ENCODE results near the gene OGDH. TPM values are rescaled to one million over a fixed set of nuclear protein-coding genes. Genes with fewer than 3 reads are reported as not detected.

The OGDH gene
- total RNA-seq, 3 donors from 2014 or later: 45.7 to 67.5 (median 46.2) TPM

DNA sequence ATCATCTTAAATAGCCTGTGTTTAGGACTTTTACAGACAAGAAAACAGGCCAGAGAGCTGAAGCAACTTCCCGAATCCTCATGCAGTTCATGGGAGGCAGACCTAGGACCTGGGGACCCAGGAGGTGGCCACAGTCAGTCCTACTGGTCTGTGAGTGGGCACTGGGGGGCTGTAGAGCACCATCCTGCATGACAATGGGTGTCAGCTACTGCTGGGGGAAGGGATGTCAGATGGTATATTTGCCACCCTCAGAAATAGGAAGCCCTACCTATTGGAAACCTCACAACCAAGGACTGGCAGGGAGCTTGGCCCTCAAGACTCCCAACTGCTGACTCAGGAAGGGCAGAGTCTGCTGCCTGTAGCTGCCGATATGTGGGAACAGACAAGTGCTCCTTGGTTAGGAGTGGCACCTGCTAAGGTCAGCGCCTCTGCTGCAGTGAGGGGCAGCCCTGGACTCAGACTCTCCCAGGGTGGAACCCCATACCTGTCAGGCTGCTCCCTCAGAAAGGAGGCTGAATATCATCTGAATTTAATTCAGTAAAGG is 29.7 kb downstream of the OGDH start:
- no peak overlapping the region for H3K27ac ChIP-seq
- H3K36me3 ChIP-seq: no peaks in the 10 kb centered on the region
- H3K27me3 ChIP-seq: no peaks in the 10 kb centered on the region
- no peak for DNase-seq (ENCODE audit: low spot score in 2 of 2)
- peaks cover 6 to 27% of the 10 kb centered on the region in 2 donors for H3K4me1 ChIP-seq
- no peaks in the 10 kb centered on the region for H3K9me3 ChIP-seq
- no peak overlapping the region for H3K4me3 ChIP-seq
- TF ChIP-seq, protein P1, sequence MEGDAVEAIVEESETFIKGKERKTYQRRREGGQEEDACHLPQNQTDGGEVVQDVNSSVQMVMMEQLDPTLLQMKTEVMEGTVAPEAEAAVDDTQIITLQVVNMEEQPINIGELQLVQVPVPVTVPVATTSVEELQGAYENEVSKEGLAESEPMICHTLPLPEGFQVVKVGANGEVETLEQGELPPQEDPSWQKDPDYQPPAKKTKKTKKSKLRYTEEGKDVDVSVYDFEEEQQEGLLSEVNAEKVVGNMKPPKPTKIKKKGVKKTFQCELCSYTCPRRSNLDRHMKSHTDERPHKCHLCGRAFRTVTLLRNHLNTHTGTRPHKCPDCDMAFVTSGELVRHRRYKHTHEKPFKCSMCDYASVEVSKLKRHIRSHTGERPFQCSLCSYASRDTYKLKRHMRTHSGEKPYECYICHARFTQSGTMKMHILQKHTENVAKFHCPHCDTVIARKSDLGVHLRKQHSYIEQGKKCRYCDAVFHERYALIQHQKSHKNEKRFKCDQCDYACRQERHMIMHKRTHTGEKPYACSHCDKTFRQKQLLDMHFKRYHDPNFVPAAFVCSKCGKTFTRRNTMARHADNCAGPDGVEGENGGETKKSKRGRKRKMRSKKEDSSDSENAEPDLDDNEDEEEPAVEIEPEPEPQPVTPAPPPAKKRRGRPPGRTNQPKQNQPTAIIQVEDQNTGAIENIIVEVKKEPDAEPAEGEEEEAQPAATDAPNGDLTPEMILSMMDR (IDR thresholded peaks at IDR 0.05): no peak
- TF ChIP-seq POLR2A (IDR thresholded peaks at IDR 0.05): no peak
- intact Hi-C loops (cut with DNase I; ENCODE audit: low total_unique reads): no loop called here

DNA sequence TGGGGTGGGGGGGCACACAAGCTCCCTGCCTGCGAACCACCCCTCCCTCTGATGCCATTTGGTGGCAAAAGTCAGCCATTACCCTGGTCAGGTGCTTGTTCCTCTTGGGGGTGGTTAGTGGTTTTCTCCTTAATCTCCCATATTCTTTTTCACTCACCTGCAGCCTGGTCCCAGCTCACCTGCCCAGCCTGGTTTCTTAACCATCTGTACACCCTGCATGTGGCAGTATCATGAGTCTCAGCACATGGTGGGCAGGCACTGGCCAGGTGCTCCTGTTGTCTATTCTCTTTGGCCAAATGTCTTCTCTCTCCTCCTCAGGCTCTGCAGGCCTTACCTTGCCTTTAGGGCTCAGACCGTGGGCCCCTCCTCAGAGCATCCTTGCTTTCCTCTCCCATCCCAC is 30.5 kb downstream of the OGDH start:
- H3K9me3 ChIP-seq: no peaks in the 10 kb centered on the region
- no peak for TF ChIP-seq POLR2AphosphoS5 (IDR thresholded peaks at IDR 0.05)
- TF ChIP-seq, protein P1 (IDR thresholded peaks at IDR 0.05): no peak
- TF ChIP-seq POLR2A (IDR thresholded peaks at IDR 0.05): no peak
- no peak overlapping the region for H3K4me3 ChIP-seq
- H3K27me3 ChIP-seq: no peaks in the 10 kb centered on the region
- intact Hi-C loops (cut with DNase I; ENCODE audit: low total_unique reads): no loop called here
- DNase-seq (ENCODE audit: low spot score in 2 of 2): no peak
- no peak overlapping the region for H3K27ac ChIP-seq
- H3K36me3 ChIP-seq: no peaks in the 10 kb centered on the region
- peaks cover 6 to 27% of the 10 kb centered on the region in 2 donors for H3K4me1 ChIP-seq

DNA sequence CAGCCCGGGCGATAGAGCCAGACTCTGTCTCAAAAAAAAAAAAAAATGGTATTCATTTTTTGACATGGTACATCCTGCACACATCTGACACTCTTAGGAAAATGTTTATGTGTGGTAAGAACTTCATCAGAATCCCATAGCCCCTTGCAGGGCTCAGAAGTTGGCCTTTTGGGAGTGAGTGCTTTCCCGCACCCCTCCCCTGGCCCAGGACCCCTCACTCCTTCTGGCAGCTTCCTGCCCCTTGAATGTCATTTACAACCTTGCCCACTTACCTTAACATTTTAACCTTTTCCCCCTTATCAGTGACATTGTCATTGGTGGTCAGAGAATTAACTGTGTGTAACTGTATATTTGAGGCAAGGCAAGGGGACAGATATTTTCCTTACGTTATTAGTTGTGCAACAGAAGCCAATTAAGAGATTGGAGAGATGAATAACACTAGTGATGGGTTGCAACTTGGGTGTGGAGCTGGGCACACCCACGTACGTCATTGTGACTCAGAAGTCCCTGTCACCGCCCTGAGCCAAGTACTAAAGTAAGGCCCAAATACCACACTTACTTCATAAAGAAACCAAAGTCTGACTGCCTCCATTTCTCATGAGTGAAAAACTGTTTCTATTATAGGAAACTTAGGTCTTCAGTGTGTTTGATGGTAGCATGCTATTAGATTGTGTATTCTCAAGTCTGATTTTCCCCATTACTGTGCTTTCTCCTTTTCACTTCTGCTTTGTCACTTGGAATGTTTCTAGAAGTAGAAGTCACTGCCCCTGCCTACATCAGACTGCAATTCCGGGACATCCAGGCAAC is 31.6 kb downstream of the OGDH start:
- Histone ChIP-seq H3K27ac (peak overlapping the region; percentile 81 to 86), H3K4me1 (peaks cover 6 to 27% of the 10 kb centered on the region in 2 donors), H3K9me3 (no peaks in the 10 kb centered on the region), H3K4me3 (no peak overlapping the region), H3K36me3 (no peaks in the 10 kb centered on the region), H3K27me3 (no peaks in the 10 kb centered on the region)
- TF ChIP-seq POLR2AphosphoS5 (IDR thresholded peaks at IDR 0.05) (peak in 1 of 3 donors; percentile 63), POLR2A (IDR thresholded peaks at IDR 0.05) (no peak)
- no peak for DNase-seq (ENCODE audit: low spot score in 2 of 2)
- intact Hi-C loops (cut with DNase I; ENCODE audit: low total_unique reads): no loop called here

DNA sequence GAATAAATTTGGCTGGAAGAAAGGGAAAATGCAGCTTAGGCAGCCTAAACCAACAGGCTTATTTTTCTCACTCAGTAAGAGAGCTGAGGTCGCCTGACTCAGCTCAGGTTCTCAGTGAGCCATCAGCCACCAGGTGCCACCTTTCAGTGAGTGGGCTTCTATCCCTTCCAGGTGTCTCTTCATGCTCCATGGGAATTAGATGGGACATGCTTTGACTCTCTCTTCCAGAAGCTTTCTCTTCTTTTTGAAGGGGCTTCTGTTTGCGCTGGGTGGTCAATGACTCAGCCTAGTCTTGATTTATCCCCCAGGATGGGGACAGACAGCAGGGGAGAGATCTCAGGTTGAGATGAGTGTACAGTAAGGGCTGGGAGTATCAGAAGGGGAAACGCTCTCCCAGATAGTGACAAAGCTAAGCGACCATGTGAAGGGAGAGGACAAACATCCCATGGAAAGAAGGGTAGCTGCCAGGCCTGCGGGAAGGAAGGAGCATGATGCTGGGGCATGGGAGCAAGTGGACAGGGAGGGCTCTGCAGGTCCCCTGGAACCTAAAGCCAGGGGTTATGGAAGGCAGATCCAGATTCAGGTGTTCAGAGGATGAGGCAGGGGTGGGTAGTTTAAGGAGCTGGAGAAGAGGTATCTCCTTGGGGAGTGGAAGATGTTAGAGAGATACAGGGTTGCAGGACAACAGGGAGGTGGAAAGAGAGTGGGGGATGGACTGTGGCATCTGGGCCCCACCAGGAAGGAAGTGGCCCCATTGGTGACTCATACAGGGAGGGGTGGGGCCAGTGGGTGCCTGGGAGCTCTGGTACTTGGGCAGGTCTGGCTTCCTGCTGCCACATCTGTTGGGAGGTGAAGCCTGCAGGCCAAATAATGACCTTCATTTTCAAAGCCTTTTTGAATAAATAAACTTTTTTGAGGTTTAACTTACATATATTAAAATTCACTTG is 32.5 kb downstream of the OGDH start:
- H3K27ac ChIP-seq: peak overlapping the region; percentile 81 to 86
- peak in 1 of 2 donors; percentile 62 for DNase-seq (ENCODE audit: low spot score in 2 of 2)
- no peaks in the 10 kb centered on the region for H3K27me3 ChIP-seq
- TF ChIP-seq POLR2A (IDR thresholded peaks at IDR 0.05): no peak
- no peak for TF ChIP-seq POLR2AphosphoS5 (IDR thresholded peaks at IDR 0.05)
- TF ChIP-seq, protein P1 (IDR thresholded peaks at IDR 0.05): no peak
- intact Hi-C loops (cut with DNase I; ENCODE audit: low total_unique reads): no loop called here
- no peaks in the 10 kb centered on the region for H3K9me3 ChIP-seq
- H3K4me3 ChIP-seq: no peak overlapping the region
- H3K4me1 ChIP-seq: peaks cover 6 to 23% of the 10 kb centered on the region in 2 donors
- no peaks in the 10 kb centered on the region for H3K36me3 ChIP-seq

DNA sequence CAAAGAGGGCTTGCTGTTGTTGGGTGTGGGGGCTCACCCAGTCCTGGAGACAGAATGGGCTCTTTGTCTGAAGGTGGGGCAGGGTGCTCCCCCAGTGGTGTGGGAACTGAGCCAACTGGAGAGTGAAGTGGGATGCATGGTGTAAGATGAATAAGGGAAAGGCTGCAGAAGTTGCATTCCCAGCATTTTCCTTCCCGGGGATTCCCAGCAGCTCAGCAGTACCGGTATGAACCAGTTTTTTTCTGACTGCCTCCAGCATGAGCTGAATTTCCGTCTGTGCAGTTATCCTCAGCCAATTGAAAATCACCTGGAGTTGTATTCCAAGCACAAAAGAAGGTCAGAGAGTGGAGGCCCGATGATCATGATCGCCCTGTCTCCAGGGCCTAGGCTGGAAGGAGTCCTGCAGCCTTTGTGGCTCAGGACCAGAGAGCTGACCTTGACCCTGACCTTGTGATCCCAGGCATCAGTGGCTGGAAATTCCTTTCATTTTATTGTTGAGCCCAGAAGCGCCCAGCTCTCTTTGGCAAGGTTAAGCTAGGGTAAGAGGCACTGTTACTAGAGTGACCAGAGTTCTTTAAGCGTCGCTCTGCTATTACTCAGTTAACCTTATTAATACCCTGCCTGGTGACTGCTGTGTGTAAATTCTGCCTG is 33.4 kb downstream of the OGDH start:
- no peaks in the 10 kb centered on the region for H3K27me3 ChIP-seq
- H3K36me3 ChIP-seq: no peaks in the 10 kb centered on the region
- peak in 1 of 3 donors; percentile 19 for TF ChIP-seq POLR2AphosphoS5 (IDR thresholded peaks at IDR 0.05)
- TF ChIP-seq, protein P1 (IDR thresholded peaks at IDR 0.05): no peak
- intact Hi-C loops (cut with DNase I; ENCODE audit: low total_unique reads): no loop called here
- peaks cover 6 to 20% of the 10 kb centered on the region in 2 donors for H3K4me1 ChIP-seq
- peak overlapping the region in 1 of 3 donors; percentile 43 for H3K4me3 ChIP-seq
- H3K27ac ChIP-seq: peak overlapping the region; percentile 81 to 86
- H3K9me3 ChIP-seq: no peaks in the 10 kb centered on the region
- DNase-seq (ENCODE audit: low spot score in 2 of 2): peak; percentile 54 to 57

Data from breast epithelium (tissue), 4 donors.